GM12878 (cell line): ENCODE measurements around the gene USP31. TPM values are rescaled to one million over a fixed set of nuclear protein-coding genes. Genes with fewer than 3 reads are reported as not detected.

Experiments used
- ATAC-seq: fragments of 200-7000 bp; cut with Tn5 transposase; 3 replicates; pipeline ENCODE4 v1.9.1; 2020; ENCODE audit warnings: mild to moderate bottlenecking, moderate library complexity
- BruUV-seq: library from RNA; stranded (reverse); fragments of 400-500 nt; replicated peaks from 2 replicates; lab custom pipeline; 2021; lab: Mats Ljungman, UMichigan
- CTCF ChIA-PET: fragments of 300-600 bp; sonication (Branson Sonifier 250); formaldehyde crosslinking; extraction: SDS; loops from one replicate; lab custom pipeline; 2021; ENCODE audit warnings: inconsistent platforms; lab: Yijun Ruan, JAX
- POLR2A ChIA-PET: fragments of 350-600 bp; formaldehyde crosslinking; extraction: SDS; loops from one replicate; lab custom pipeline; 2021; ENCODE audit warnings: inconsistent platforms; lab: Charles Lee
- RAD21 ChIA-PET: fragments of 300-600 bp; sonication (Branson Sonifier 250); formaldehyde crosslinking; loops from one replicate; lab custom pipeline; 2023; ENCODE audit warnings: antibody characterized with exemption; ENCODE audit not compliant: unreplicated experiment; lab: Charles Lee
- SMC1A ChIA-PET: fragments of 300-600 bp; sonication (Branson Sonifier 250); formaldehyde crosslinking; loops from one replicate; lab custom pipeline; 2023; ENCODE audit not compliant: unreplicated experiment, uncharacterized antibody; lab: Charles Lee
- DNase-seq: peaks from one replicate; pipeline ENCODE4 v3.0.0-alpha.2; 2011; ENCODE audit warnings: low read depth, low spot score
- FAIRE-seq: peaks from 3 replicates; lab custom pipeline; 2011; peaks lifted over from hg19 to GRCh38; lab: Jason Lieb, UNC
- H2AFZ ChIP-seq: 2 replicates; pipeline ENCODE4 v1.6.0; 2011; ENCODE audit warnings: low read depth, low read length, control low read depth; ENCODE audit not compliant: control insufficient read depth
- H3K27ac ChIP-seq: 2 replicates; pipeline ENCODE4 v1.5.1; 2011; ENCODE audit warnings: control low read depth; ENCODE audit not compliant: control insufficient read depth, insufficient read depth
- H3K27me3 ChIP-seq, 2 experiments: replicated peaks in 1 of 2; 2 replicates each; pipeline versions ENCODE4 v1.6.0 to v1.6.1; 2011; ENCODE audit warnings: low read length in 1 of 2; ENCODE audit not compliant: control insufficient read depth in 2 of 2, insufficient read depth in 2 of 2
- H3K36me3 ChIP-seq, 2 experiments: 2 replicates each; pipeline ENCODE4 v1.5.1; 2011; ENCODE audit warnings: low read length in 1 of 2; ENCODE audit not compliant: control insufficient read depth in 2 of 2, insufficient read depth in 2 of 2
- H3K4me1 ChIP-seq: 2 replicates; pipeline ENCODE4 v1.6.1; 2011; ENCODE audit warnings: mild to moderate bottlenecking, low read length, moderate library complexity, mixed read lengths; ENCODE audit not compliant: control insufficient read depth, insufficient read depth
- H3K4me2 ChIP-seq: 2 replicates; pipeline ENCODE4 v1.6.0; 2011; ENCODE audit warnings: control low read depth; ENCODE audit not compliant: control insufficient read depth, insufficient read depth
- H3K4me3 ChIP-seq: fragments of 200-600 bp; sonication (generic); 2 replicates; pipeline ENCODE4 v1.5.1; 2016
- H3K79me2 ChIP-seq: 2 replicates; pipeline ENCODE4 v1.6.0; 2011; ENCODE audit warnings: low read length; ENCODE audit not compliant: control insufficient read depth, insufficient read depth
- H3K9ac ChIP-seq: 2 replicates; pipeline ENCODE4 v1.8.0; 2011; ENCODE audit warnings: low read length, control low read depth, mixed read lengths; ENCODE audit not compliant: control insufficient read depth, insufficient read depth
- H3K9me3 ChIP-seq: replicated peaks from 3 replicates; pipeline ENCODE4 v1.5.1; 2011; ENCODE audit warnings: mild to moderate bottlenecking, low read length; ENCODE audit not compliant: control insufficient read depth, insufficient read depth
- H4K20me1 ChIP-seq: 2 replicates; pipeline ENCODE4 v1.6.0; 2011; ENCODE audit not compliant: control insufficient read depth, insufficient read depth
- CHD4 ChIP-seq: fragments of 200-600 bp; sonication (generic); IDR thresholded peaks from 2 replicates; pipeline ENCODE4 v1.6.1; 2016; ENCODE audit warnings: mild to moderate bottlenecking
- E2F4 ChIP-seq: IDR thresholded peaks from 2 replicates; pipeline ENCODE4 v1.6.1; 2012; ENCODE audit warnings: low read depth, low read length, improper control_type of control experiment
- EP300 ChIP-seq, 2 experiments: fragments of 150-350 bp in 1 of 2; IDR thresholded peaks; 2 replicates each; pipeline ENCODE4 v1.6.1; 2011 to 2012; ENCODE audit warnings: low read depth in 2 of 2, low read length in 2 of 2, borderline replicate concordance in 1 of 2, improper control_type of control experiment in 1 of 2, inconsistent platforms in 1 of 2; ENCODE audit not compliant: control insufficient read depth in 1 of 2
- ETV6 ChIP-seq, 2 experiments: fragments of 450-650 bp in 1 of 2; IDR thresholded peaks in 1 of 2; conservative IDR thresholded peaks in 1 of 2; 2 replicates each; pipeline ENCODE4 v1.6.1; 2014; ENCODE audit warnings: antibody characterized with exemption in 1 of 2, borderline replicate concordance in 1 of 2, low read depth in 1 of 2, mild to moderate bottlenecking in 1 of 2, moderate library complexity in 1 of 2
- MYB ChIP-seq: fragments of 150-350 bp; IDR thresholded peaks from 2 replicates; pipeline ENCODE4 v1.6.1; 2014; ENCODE audit warnings: mild to moderate bottlenecking, low read depth, low read length, borderline replicate concordance
- MYC ChIP-seq: IDR thresholded peaks from 2 replicates; pipeline ENCODE4 v1.6.1; 2011; ENCODE audit warnings: mild to moderate bottlenecking, low read length, moderate library complexity, inconsistent platforms; ENCODE audit not compliant: insufficient read depth, insufficient replicate concordance, insufficient read length, severe bottlenecking
- RAD51 ChIP-seq: fragments of 450-650 bp; IDR thresholded peaks from 2 replicates; pipeline ENCODE4 v1.6.1; 2016; ENCODE audit warnings: moderate library complexity, mild to moderate bottlenecking, inconsistent platforms
- RUNX3 ChIP-seq: IDR thresholded peaks from 2 replicates; pipeline ENCODE4 v1.6.1; 2012; ENCODE audit warnings: low read length, inconsistent platforms
- SPI1 ChIP-seq: IDR thresholded peaks from 2 replicates; pipeline ENCODE4 v1.6.1; 2011; ENCODE audit warnings: low read depth, mild to moderate bottlenecking, low read length, moderate library complexity, borderline replicate concordance; ENCODE audit not compliant: insufficient read depth
- SREBF1 ChIP-seq: IDR thresholded peaks from 2 replicates; pipeline ENCODE4 v1.6.1; 2012; ENCODE audit warnings: mild to moderate bottlenecking, low read length
- TAF1 ChIP-seq: IDR thresholded peaks from 2 replicates; pipeline ENCODE4 v1.6.1; 2011; ENCODE audit warnings: mild to moderate bottlenecking, low read depth, low read length, borderline replicate concordance
- TCF7 ChIP-seq: IDR thresholded peaks from 2 replicates; pipeline ENCODE4 v1.6.1; 2014; ENCODE audit warnings: antibody characterized with exemption, borderline replicate concordance
- ZNF592 ChIP-seq: fragments of 450-650 bp; IDR thresholded peaks from 2 replicates; pipeline ENCODE4 v1.6.1; 2017; ENCODE audit warnings: mild to moderate bottlenecking, moderate library complexity
- WGBS: methylation state at CpG from one replicate; pipeline ENCODE4 v1.1.6; 2016; ENCODE audit warnings: low lambda C conversion rate; ENCODE audit not compliant: insufficient replicate concordance, insufficient coverage; ENCODE audit errors: missing lambda C conversion rate; 5-methylcytosine and 5-hydroxymethylcytosine counted together
- in situ Hi-C: fragments of 300-500 bp; cut with MboI; formaldehyde crosslinking; loops from 9 replicates; pipeline ENCODE4 v1.14.3; 2018; ENCODE audit warnings: mixed read lengths
- intact Hi-C: fragments of 100-400 bp; cut with micrococcal nuclease; formaldehyde crosslinking; loops from one replicate; pipeline ENCODE4 v1.14.2; 2022; ENCODE audit not compliant: unreplicated experiment
- polyA plus RNA-seq, 11 experiments: library from polyadenylated mRNA; depleted of rRNA in 4 of 11; unstranded in 6 of 11; stranded (reverse) in 5 of 11; fragments of >200 nt; fragmentation: Nextera tagmentation in 4 of 11; fragmentation: Illumina TruSeq in 1 of 11; extraction: Ambion mirVana in 4 of 11; extraction: Trizol in 1 of 11; gene quantifications; 1 replicate in 1 of 11; 2 replicates in 10 of 11; pipeline versions ENCODE4 v1.2.1 to v1.2.3, GENCODE V29; 2011 to 2016; ENCODE audit warnings: inconsistent platforms in 2 of 11, missing spikeins in 2 of 11, low read depth in 1 of 11
- total RNA-seq, 4 experiments: library from RNA; depleted of rRNA in 3 of 4; stranded (reverse); fragments of >200 nt in 3 of 4; fragmentation: Illumina TruSeq in 1 of 4; extraction: Trizol in 1 of 4; gene quantifications; 2 replicates each; pipeline versions ENCODE4 v1.2.1 to v1.2.3, GENCODE V29; 2013 to 2021

USP31 gene
- total and polyA plus RNA-seq, 10 of the 15 experiments (the other 5 are each of a cell fraction or from before 2014, with no cell fraction given), result 0.87 to 6.5 (median 3.2) TPM

GRCh38 chr16:23160574-23160973, 11.3 kb upstream of the USP31 start:
- H2AFZ ChIP-seq, result no peak overlapping the region
- no peaks in the 10 kb centered on the region for H3K79me2 ChIP-seq
- H3K36me3 ChIP-seq, result no peaks in the 10 kb centered on the region
- no peaks in the 10 kb centered on the region for H4K20me1 ChIP-seq
- no peak overlapping the region for H3K4me3 ChIP-seq
- H3K9ac ChIP-seq, result no peak overlapping the region
- TF ChIP-seq MYB (no peak), RAD51 (no peak)
- in situ Hi-C loops (no loop called here), intact Hi-C loops (no loop called here)
- RAD21 ChIA-PET, result no interaction called here
- ATAC-seq (no peak), DNase-seq (no peak), FAIRE-seq (no peak)
- no peaks in the 10 kb centered on the region for H3K27me3 ChIP-seq
- CTCF ChIA-PET, result no interaction called here
- 30% methylated on average over 3 of the region's 3 CpGs for WGBS
- H3K4me1 ChIP-seq, result no peaks in the 10 kb centered on the region
- no peak overlapping the region for H3K27ac ChIP-seq
- POLR2A ChIA-PET, result no interaction called here
- BruUV-seq, result no TSS peak
- H3K4me2 ChIP-seq, result no peak overlapping the region
- SMC1A ChIA-PET, result no interaction called here
- H3K9me3 ChIP-seq, result no peaks in the 10 kb centered on the region

- no peak for ATAC-seq
- in situ Hi-C loops, result no loop called here
- TF ChIP-seq TAF1, result no peak
- TF ChIP-seq EP300 (IDR thresholded peaks at IDR 0.05; ENCODE audit: borderline replicate concordance in 1 of 2, control insufficient read depth in 1 of 2, low read depth in 2 of 2, low read length in 2 of 2), result no peak
- TF ChIP-seq ETV6 (conservative IDR thresholded peaks at IDR 0.05 in 1 of 2, IDR thresholded peaks at IDR 0.05 in 1 of 2; ENCODE audit: borderline replicate concordance in 1 of 2, low read depth in 1 of 2), result no peak
- TF ChIP-seq TCF7, result no peak
- TF ChIP-seq ZNF592, result no peak
- TF ChIP-seq E2F4, result no peak
- TF ChIP-seq SREBF1, result no peak
- no peak for TF ChIP-seq SPI1
- TF ChIP-seq CHD4, result no peak
- no peak for TF ChIP-seq MYC
- TF ChIP-seq RUNX3, result no peak
These were observed 10.8 kb upstream of the USP31 start for GRCh38 chr16:23160082-23160481.

More at GRCh38 chr16:23160082-23160481, 10.8 kb upstream of the USP31 start:
- Histone ChIP-seq H3K4me3 (no peak overlapping the region), H2AFZ (no peak overlapping the region), H3K4me2 (no peak overlapping the region), H3K9ac (no peak overlapping the region), H3K27ac (no peak overlapping the region), H4K20me1 (no peaks in the 10 kb centered on the region), H3K9me3 (no peaks in the 10 kb centered on the region), H3K4me1 (no peaks in the 10 kb centered on the region), H3K27me3 (no peaks in the 10 kb centered on the region), H3K36me3 (no peaks in the 10 kb centered on the region), H3K79me2 (no peaks in the 10 kb centered on the region)
- ChIA-PET POLR2A (no interaction called here), RAD21 (no interaction called here), SMC1A (interaction anchor here (0.7 kb wide), 1 partner anchor 163 kb away, joined by 3 read pairs; no protein-coding TSS in a partner anchor), CTCF (no interaction called here)
- intact Hi-C loops, result no loop called here
- 44% methylated on average over 4 of the region's 4 CpGs for WGBS
- no TSS peak for BruUV-seq
- FAIRE-seq (no peak), DNase-seq (no peak)
